K562 (cell line): ENCODE results near the gene SHE. TPM values are rescaled to one million over a fixed set of nuclear protein-coding genes. Genes with fewer than 3 reads are reported as not detected.

ENCODE experiments used
- ATAC-seq: fragments of 200-7000 bp; cut with Tn5 transposase; 3 replicates; pipeline ENCODE4 v1.9.1; 2020; ENCODE audit warnings: moderate library complexity
- BruUV-seq: library from RNA; stranded (reverse); fragments of 400-500 nt; replicated peaks from 2 replicates; lab custom pipeline; 2021; lab: Mats Ljungman, UMichigan
- CTCF ChIA-PET: fragments of 300-600 bp; formaldehyde crosslinking; extraction: SDS; loops from one replicate; lab custom pipeline; 2021; ENCODE audit warnings: low intra/inter-chr PET ratio; lab: Yijun Ruan, JAX
- POLR2A ChIA-PET: fragments of 300-600, 350-650 bp; sonication (Branson Sonifier 250); formaldehyde crosslinking; extraction: SDS; loops from one replicate; lab custom pipeline; 2021; ENCODE audit warnings: antibody characterized with exemption, inconsistent platforms; lab: Yijun Ruan, JAX
- DNase-seq, 4 experiments: peaks; one replicate each; pipeline versions ENCODE4 v3.0.0 to v3.0.0-alpha.2; 2011 to 2018; ENCODE audit warnings: low spot score in 3 of 4, mixed read lengths in 3 of 4; ENCODE audit errors: extremely low read depth in 1 of 4
- FAIRE-seq: peaks from 2 replicates; lab custom pipeline; 2011; peaks lifted over from hg19 to GRCh38; lab: Jason Lieb, UNC
- H2AFZ ChIP-seq: 2 replicates; pipeline ENCODE4 v1.6.0; 2011; ENCODE audit warnings: low read depth, low read length, control low read depth, inconsistent platforms
- H3K27ac ChIP-seq: fragments of 200-600 bp; 3 replicates; pipeline ENCODE4 v1.8.0; 2011; ENCODE audit warnings: low read depth, mild to moderate bottlenecking, control low read depth, inconsistent platforms, low read length, moderate library complexity, mixed read lengths; ENCODE audit errors: extremely low read depth
- H3K27me3 ChIP-seq, 2 experiments: fragments of 300-600 bp in 1 of 2; 2 replicates in 1 of 2; 3 replicates in 1 of 2; pipeline versions ENCODE4 v1.6.0 to v1.8.0; 2011; ENCODE audit warnings: inconsistent platforms in 2 of 2, low read length in 2 of 2, mild to moderate bottlenecking in 1 of 2, mixed read lengths in 1 of 2, moderate library complexity in 1 of 2; ENCODE audit not compliant: control insufficient read depth in 2 of 2, insufficient read depth in 2 of 2
- H3K36me3 ChIP-seq: fragments of 300-600 bp; 3 replicates; pipeline ENCODE4 v1.8.0; 2011; ENCODE audit warnings: mild to moderate bottlenecking, low read length, inconsistent platforms; ENCODE audit not compliant: control insufficient read depth, insufficient read depth
- H3K4me1 ChIP-seq, 2 experiments: fragments of 200-600 bp in 1 of 2; replicated peaks in 1 of 2; 2 replicates in 1 of 2; 3 replicates in 1 of 2; pipeline versions ENCODE4 v1.5.1 to v1.8.0; 2011; ENCODE audit warnings: inconsistent platforms in 2 of 2, low read length in 2 of 2, mild to moderate bottlenecking in 1 of 2, mixed read lengths in 1 of 2, moderate library complexity in 1 of 2; ENCODE audit not compliant: control insufficient read depth in 2 of 2, insufficient read depth in 2 of 2
- H3K4me2 ChIP-seq: 2 replicates; pipeline ENCODE4 v1.6.1; 2011; ENCODE audit warnings: low read length, control low read depth, inconsistent platforms, mixed read lengths; ENCODE audit not compliant: insufficient read depth
- H3K4me3 ChIP-seq: fragments of 200-600 bp; sonication (generic), shearing (Covaris generic); 2 replicates; pipeline ENCODE4 v1.5.1; 2016; ENCODE audit warnings: control low read depth, inconsistent platforms
- H3K79me2 ChIP-seq: fragments of 200-600 bp; 3 replicates; pipeline ENCODE4 v1.8.0; 2011; ENCODE audit warnings: low read length, inconsistent platforms; ENCODE audit not compliant: control insufficient read depth, insufficient read depth
- H3K9ac ChIP-seq, 2 experiments: 2 replicates each; pipeline versions ENCODE4 v1.6.0 to v1.6.1; 2011; ENCODE audit warnings: low read depth in 2 of 2, low read length in 2 of 2, control low read depth in 1 of 2, inconsistent platforms in 1 of 2, mild to moderate bottlenecking in 1 of 2, mixed read lengths in 1 of 2; ENCODE audit not compliant: insufficient read depth in 1 of 2
- H3K9me1 ChIP-seq: one replicate; pipeline ENCODE4 v1.6.0; 2011; ENCODE audit warnings: inconsistent platforms, mild to moderate bottlenecking, low read length, moderate library complexity; ENCODE audit not compliant: control insufficient read depth, insufficient read depth
- H3K9me3 ChIP-seq: replicated peaks from 2 replicates; pipeline ENCODE4 v1.5.1; 2011; ENCODE audit warnings: low read depth, low read length, inconsistent platforms; ENCODE audit not compliant: control insufficient read depth, insufficient read depth
- H4K20me1 ChIP-seq: replicated peaks from 2 replicates; pipeline ENCODE4 v1.6.1; 2011; ENCODE audit warnings: low read length, inconsistent platforms, mixed read lengths; ENCODE audit not compliant: control insufficient read depth, insufficient read depth
- ATF7 ChIP-seq: fragments of 450-650 bp; IDR thresholded peaks from 2 replicates; pipeline ENCODE4 v1.7.1; 2014; ENCODE audit warnings: mild to moderate bottlenecking, moderate library complexity
- CAMTA2 ChIP-seq: fragments of 250-450 bp; sonication (Bioruptor Pico); conservative IDR thresholded peaks from 2 replicates; pipeline ENCODE4 v1.5.1; 2022
- DDX20 ChIP-seq: fragments of 450-650 bp; IDR thresholded peaks from 2 replicates; pipeline ENCODE4 v1.6.1; 2016; ENCODE audit warnings: missing genetic modification characterization, low read depth, mild to moderate bottlenecking, missing compliant biosample characterization, moderate library complexity
- ETS2 ChIP-seq: IDR thresholded peaks from 2 replicates; pipeline ENCODE4 v1.6.1; 2016; ENCODE audit warnings: borderline replicate concordance, missing genetic modification characterization, mild to moderate bottlenecking, moderate library complexity, missing compliant biosample characterization; ENCODE audit not compliant: poor library complexity, severe bottlenecking
- FIP1L1 ChIP-seq: fragments of 200-400 bp; formaldehyde crosslinking; IDR thresholded peaks from 2 replicates; pipeline ENCODE4 v1.6.1; 2018; ENCODE audit warnings: mild to moderate bottlenecking, low read depth, low read length; ENCODE audit not compliant: poor library complexity, severe bottlenecking
- PHB2 ChIP-seq: fragments of 450-650 bp; IDR thresholded peaks from 2 replicates; pipeline ENCODE4 v1.6.1; 2017; ENCODE audit warnings: low read depth
- U2AF1 ChIP-seq: fragments of 200-400 bp; formaldehyde crosslinking; optimal IDR thresholded peaks from 2 replicates; pipeline ENCODE3; 2017; ENCODE audit warnings: mild to moderate bottlenecking, low read depth, low read length, moderate library complexity
- YBX1 ChIP-seq: fragments of 450-650 bp; IDR thresholded peaks from 2 replicates; pipeline ENCODE4 v1.7.1; 2016; ENCODE audit warnings: mild to moderate bottlenecking
- ZNF217 ChIP-seq: sonication (generic); formaldehyde crosslinking; IDR thresholded peaks from 2 replicates; pipeline ENCODE4 v1.8.0; 2022; ENCODE audit warnings: mild to moderate bottlenecking, missing genetic modification reagents
- ZNF316 ChIP-seq: fragments of 450-650 bp; IDR thresholded peaks from 2 replicates; pipeline ENCODE4 v1.6.1; 2016
- ZNF717 ChIP-seq: fragments of 250-450 bp; sonication (Bioruptor Pico); IDR thresholded peaks from 2 replicates; pipeline ENCODE4 v1.5.0; 2021
- WGBS: fragments of 100-300 bp; shearing (Covaris generic); methylation state at CpG from one replicate; pipeline ENCODE4 v1.1.6; 2016; ENCODE audit warnings: low coverage, mixed read lengths; ENCODE audit not compliant: insufficient coverage; ENCODE audit errors: missing lambda C conversion rate; 5-methylcytosine and 5-hydroxymethylcytosine counted together
- in situ Hi-C: fragments of 300-500 bp; cut with MboI; formaldehyde crosslinking; loops from 4 replicates; pipeline ENCODE4 v1.15.0; 2018; ENCODE audit warnings: inconsistent platforms, mixed read lengths
- intact Hi-C: fragments of 100-400 bp; cut with micrococcal nuclease; formaldehyde crosslinking; loops from 2 replicates; pipeline ENCODE4 v1.14.2; 2022
- polyA plus RNA-seq, 8 experiments: library from polyadenylated mRNA; depleted of rRNA in 4 of 8; stranded (reverse) in 5 of 8; unstranded in 3 of 8; fragments of >200 nt; fragmentation: Nextera tagmentation in 2 of 8; fragmentation: Illumina TruSeq in 1 of 8; extraction: Ambion mirVana in 2 of 8; extraction: Trizol in 1 of 8; gene quantifications; 2 replicates each; pipeline versions ENCODE4 v1.2.1 to v1.2.3, GENCODE V29; 2011 to 2014; ENCODE audit warnings: inconsistent platforms in 1 of 8, missing spikeins in 1 of 8
- total RNA-seq, 7 experiments: library from RNA; depleted of rRNA in 6 of 7; stranded (reverse); fragments of >200 nt in 6 of 7; fragmentation: Illumina TruSeq in 2 of 7; extraction: Trizol in 2 of 7; gene quantifications; 2 replicates each; pipeline versions ENCODE4 v1.2.1 to v1.2.3, GENCODE V29; 2011 to 2021; ENCODE audit warnings: low replicate concordance in 1 of 7
- TF ChIP-seq, protein P1 (sequence below): fragments of 450-650 bp; IDR thresholded peaks from 2 replicates; pipeline ENCODE4 v1.6.1; 2016; ENCODE audit warnings: low read depth
- TF ChIP-seq, protein P2 (sequence below): fragments of 200-800 bp; sonication (Bioruptor generic); IDR thresholded peaks from 2 replicates; pipeline ENCODE4 v1.6.1; 2017; ENCODE audit warnings: missing genetic modification characterization, missing compliant biosample characterization

SHE gene
- total and polyA plus RNA-seq, 9 of the 15 experiments (the other 6 are each of a cell fraction or from before 2014, with no cell fraction given), result 0.01 to 0.05 TPM; not detected in 7

DNA sequence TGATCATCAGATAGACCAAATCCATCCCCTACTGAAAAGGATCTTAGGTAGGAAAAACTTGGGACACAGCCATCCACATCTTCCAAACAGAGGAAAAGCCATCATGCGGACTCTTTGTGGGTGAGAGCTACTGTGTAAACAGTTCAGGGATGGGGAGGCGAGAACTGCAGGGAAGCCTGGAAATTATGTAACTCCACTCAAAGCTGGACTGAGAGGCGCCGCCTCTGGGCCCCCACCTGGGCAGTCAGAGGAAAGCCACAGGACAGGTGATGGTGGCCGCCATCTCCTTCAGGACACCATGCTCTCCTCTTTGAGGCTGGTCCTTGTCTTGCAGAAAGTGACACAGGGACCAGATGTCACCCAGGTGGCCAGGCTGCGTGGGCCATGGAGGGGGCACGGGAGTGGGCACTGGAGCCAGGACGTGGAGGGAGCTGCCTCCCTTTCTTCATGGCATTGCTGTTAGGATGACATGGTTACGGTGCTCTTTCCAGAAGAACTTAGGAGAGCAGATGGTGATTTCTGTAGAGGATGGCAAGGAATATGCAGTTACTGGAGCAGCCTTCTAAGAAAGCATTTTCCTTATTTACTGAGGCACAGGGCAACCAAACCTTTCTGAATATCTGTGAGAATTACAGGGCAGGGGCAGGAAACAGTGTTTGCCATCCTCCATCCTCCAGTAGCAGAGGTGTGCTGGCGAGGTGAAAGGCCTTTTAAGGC, 32.2 kb downstream of the SHE start:
- no TSS peak for BruUV-seq
- Histone ChIP-seq H4K20me1 (no peaks in the 10 kb centered on the region), H3K36me3 (no peaks in the 10 kb centered on the region), H3K9me1 (no peaks in the 10 kb centered on the region), H3K9ac (no peak overlapping the region), H3K27me3 (peaks cover 8 to 22% of the 10 kb centered on the region in 2 experiments; a peak in 4 of 5 replicates), H3K9me3 (no peaks in the 10 kb centered on the region), H3K4me3 (no peak overlapping the region), H3K4me2 (no peak overlapping the region), H3K79me2 (no peaks in the 10 kb centered on the region), H3K27ac (no peak overlapping the region), H3K4me1 (peaks cover 1 to 7% of the 10 kb centered on the region in 2 experiments), H2AFZ (no peak overlapping the region)
- intact Hi-C loops (loop anchor here (5.0 to 10.0 kb wide), 3 partner anchors 63 to 275 kb away; partner anchors contain the start of genes HAX1, IL6R and TPM3), in situ Hi-C loops (no loop called here)
- DNase-seq, result no peak
- CTCF ChIA-PET, result no interaction called here
- 13% methylated on average over 10 of the region's 10 CpGs for WGBS
- no peak for FAIRE-seq
- POLR2A ChIA-PET, result no interaction called here
- TF ChIP-seq, protein P1, sequence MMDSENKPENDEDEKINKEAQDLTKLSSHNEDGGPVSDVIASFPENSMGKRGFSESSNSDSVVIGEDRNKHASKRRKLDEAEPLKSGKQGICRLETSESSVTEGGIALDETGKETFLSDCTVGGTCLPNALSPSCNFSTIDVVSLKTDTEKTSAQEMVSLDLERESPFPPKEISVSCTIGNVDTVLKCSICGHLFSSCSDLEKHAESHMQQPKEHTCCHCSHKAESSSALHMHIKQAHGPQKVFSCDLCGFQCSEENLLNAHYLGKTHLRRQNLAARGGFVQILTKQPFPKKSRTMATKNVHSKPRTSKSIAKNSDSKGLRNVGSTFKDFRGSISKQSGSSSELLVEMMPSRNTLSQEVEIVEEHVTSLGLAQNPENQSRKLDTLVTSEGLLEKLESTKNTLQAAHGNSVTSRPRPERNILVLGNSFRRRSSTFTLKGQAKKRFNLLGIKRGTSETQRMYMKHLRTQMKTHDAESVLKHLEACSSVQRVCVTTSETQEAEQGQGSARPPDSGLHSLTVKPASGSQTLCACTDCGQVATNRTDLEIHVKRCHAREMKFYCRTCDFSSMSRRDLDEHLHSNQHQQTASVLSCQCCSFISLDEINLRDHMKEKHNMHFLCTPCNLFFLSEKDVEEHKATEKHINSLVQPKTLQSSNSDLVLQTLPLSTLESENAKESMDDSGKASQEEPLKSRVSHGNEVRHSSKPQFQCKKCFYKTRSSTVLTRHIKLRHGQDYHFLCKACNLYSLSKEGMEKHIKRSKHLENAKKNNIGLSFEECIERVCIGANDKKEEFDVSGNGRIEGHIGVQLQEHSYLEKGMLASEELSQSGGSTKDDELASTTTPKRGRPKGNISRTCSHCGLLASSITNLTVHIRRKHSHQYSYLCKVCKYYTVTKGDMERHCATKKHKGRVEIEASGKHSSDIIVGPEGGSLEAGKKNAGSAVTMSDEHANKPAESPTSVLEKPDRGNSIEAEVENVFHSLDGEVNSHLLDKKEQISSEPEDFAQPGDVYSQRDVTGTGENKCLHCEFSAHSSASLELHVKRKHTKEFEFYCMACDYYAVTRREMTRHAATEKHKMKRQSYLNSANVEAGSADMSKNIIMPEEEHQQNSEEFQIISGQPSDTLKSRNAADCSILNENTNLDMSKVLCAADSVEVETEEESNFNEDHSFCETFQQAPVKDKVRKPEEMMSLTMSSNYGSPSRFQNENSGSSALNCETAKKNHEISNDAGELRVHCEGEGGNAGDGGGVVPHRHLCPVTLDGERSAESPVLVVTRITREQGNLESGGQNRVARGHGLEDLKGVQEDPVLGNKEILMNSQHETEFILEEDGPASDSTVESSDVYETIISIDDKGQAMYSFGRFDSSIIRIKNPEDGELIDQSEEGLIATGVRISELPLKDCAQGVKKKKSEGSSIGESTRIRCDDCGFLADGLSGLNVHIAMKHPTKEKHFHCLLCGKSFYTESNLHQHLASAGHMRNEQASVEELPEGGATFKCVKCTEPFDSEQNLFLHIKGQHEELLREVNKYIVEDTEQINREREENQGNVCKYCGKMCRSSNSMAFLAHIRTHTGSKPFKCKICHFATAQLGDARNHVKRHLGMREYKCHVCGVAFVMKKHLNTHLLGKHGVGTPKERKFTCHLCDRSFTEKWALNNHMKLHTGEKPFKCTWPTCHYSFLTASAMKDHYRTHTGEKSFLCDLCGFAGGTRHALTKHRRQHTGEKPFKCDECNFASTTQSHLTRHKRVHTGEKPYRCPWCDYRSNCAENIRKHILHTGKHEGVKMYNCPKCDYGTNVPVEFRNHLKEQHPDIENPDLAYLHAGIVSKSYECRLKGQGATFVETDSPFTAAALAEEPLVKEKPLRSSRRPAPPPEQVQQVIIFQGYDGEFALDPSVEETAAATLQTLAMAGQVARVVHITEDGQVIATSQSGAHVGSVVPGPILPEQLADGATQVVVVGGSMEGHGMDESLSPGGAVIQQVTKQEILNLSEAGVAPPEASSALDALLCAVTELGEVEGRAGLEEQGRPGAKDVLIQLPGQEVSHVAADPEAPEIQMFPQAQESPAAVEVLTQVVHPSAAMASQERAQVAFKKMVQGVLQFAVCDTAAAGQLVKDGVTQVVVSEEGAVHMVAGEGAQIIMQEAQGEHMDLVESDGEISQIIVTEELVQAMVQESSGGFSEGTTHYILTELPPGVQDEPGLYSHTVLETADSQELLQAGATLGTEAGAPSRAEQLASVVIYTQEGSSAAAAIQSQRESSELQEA, result no peak
- TF ChIP-seq ZNF316, result no peak
- TF ChIP-seq ZNF717 (CRISPR knock-in tag), result no peak
- no peak for TF ChIP-seq ETS2 (tag)
- TF ChIP-seq, protein P2, sequence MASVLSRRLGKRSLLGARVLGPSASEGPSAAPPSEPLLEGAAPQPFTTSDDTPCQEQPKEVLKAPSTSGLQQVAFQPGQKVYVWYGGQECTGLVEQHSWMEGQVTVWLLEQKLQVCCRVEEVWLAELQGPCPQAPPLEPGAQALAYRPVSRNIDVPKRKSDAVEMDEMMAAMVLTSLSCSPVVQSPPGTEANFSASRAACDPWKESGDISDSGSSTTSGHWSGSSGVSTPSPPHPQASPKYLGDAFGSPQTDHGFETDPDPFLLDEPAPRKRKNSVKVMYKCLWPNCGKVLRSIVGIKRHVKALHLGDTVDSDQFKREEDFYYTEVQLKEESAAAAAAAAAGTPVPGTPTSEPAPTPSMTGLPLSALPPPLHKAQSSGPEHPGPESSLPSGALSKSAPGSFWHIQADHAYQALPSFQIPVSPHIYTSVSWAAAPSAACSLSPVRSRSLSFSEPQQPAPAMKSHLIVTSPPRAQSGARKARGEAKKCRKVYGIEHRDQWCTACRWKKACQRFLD, result no peak
- TF ChIP-seq PHB2, result no peak
- no peak for TF ChIP-seq DDX20 (tag)
- no peak for TF ChIP-seq YBX1
- no peak for TF ChIP-seq ATF7
- no peak for TF ChIP-seq ZNF217 (CRISPR knock-in tag)
- TF ChIP-seq FIP1L1, result no peak
- TF ChIP-seq CAMTA2 (CRISPR knock-in tag), result no peak
- TF ChIP-seq U2AF1, result no peak
- ATAC-seq, result peak; percentile 35; the same call in 2 of the 3 replicates
